Neutrophil (primary cell): ENCODE results near the gene GALNT13.
"Not testable (repeated sequence)": the region's sequence is repeated elsewhere in the genome, so short reads cannot be mapped to it uniquely, and the experiment has no call there.

Source experiments
- H3K27ac ChIP-seq: fragments of 200-600 bp; sonication (generic); 2 replicates; pipeline ENCODE4 v1.5.1; 2016; ENCODE audit warnings: mild to moderate bottlenecking, moderate library complexity
- H3K27me3 ChIP-seq: fragments of 200-600 bp; sonication (generic); 2 replicates; pipeline ENCODE4 v1.6.0; 2016; ENCODE audit warnings: mild to moderate bottlenecking
- H3K36me3 ChIP-seq: fragments of 200-600 bp; sonication (generic); 2 replicates; pipeline ENCODE4 v1.5.1; 2017
- H3K4me1 ChIP-seq, 2 experiments: fragments of 200-600 bp in 1 of 2; sonication (generic) in 1 of 2; 1 replicate in 1 of 2; 2 replicates in 1 of 2; pipeline versions ENCODE4 v1.5.1 to v1.6.1; 2013 to 2016; ENCODE audit warnings: low read depth in 1 of 2, low read length in 1 of 2, mild to moderate bottlenecking in 1 of 2, moderate library complexity in 1 of 2; ENCODE audit not compliant: control insufficient read depth in 1 of 2, insufficient read depth in 1 of 2
- H3K4me3 ChIP-seq, 2 experiments: fragments of 200-600 bp in 1 of 2; sonication (generic) in 1 of 2; 1 replicate in 1 of 2; 2 replicates in 1 of 2; pipeline ENCODE4 v1.5.1; 2013 to 2016; ENCODE audit warnings: low read depth in 1 of 2, low read length in 1 of 2, mild to moderate bottlenecking in 1 of 2, moderate library complexity in 1 of 2
- H3K9me3 ChIP-seq: fragments of 200-600 bp; sonication (generic); 2 replicates; pipeline ENCODE4 v1.5.1; 2016
- TF ChIP-seq, protein P1 (sequence below): fragments of 200-600 bp; sonication (generic); IDR thresholded peaks from 2 replicates; pipeline ENCODE4 v1.5.1; 2016; ENCODE audit warnings: antibody characterized with exemption

GALNT13 gene

DNA sequence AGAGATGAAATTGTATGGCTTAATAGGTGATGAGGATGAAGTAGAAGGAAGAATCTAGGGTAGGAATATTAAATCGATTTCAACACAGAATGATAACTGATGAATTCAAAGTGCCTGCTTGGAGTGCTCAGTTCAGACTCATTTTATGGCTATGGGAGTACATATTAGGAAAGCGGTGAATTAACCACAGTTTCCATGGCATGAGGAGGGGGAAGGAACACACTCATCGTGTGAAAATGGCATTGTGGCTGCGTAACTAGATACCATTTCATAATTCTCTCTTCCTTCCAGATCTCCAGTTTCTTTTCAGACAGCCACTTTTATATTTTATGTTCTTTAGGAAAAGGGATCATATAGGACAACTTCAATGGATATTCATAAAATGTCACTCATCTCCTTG is 594.5 kb downstream of the GALNT13 start:
- no peak overlapping the region for H3K4me3 ChIP-seq
- H3K27me3 ChIP-seq = no peaks in the 10 kb centered on the region
- no peak overlapping the region for H3K27ac ChIP-seq
- no peaks in the 10 kb centered on the region for H3K9me3 ChIP-seq
- H3K4me1 ChIP-seq = no peaks in the 10 kb centered on the region
- H3K36me3 ChIP-seq = no peaks in the 10 kb centered on the region
- TF ChIP-seq, protein P1, sequence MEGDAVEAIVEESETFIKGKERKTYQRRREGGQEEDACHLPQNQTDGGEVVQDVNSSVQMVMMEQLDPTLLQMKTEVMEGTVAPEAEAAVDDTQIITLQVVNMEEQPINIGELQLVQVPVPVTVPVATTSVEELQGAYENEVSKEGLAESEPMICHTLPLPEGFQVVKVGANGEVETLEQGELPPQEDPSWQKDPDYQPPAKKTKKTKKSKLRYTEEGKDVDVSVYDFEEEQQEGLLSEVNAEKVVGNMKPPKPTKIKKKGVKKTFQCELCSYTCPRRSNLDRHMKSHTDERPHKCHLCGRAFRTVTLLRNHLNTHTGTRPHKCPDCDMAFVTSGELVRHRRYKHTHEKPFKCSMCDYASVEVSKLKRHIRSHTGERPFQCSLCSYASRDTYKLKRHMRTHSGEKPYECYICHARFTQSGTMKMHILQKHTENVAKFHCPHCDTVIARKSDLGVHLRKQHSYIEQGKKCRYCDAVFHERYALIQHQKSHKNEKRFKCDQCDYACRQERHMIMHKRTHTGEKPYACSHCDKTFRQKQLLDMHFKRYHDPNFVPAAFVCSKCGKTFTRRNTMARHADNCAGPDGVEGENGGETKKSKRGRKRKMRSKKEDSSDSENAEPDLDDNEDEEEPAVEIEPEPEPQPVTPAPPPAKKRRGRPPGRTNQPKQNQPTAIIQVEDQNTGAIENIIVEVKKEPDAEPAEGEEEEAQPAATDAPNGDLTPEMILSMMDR = no peak

DNA sequence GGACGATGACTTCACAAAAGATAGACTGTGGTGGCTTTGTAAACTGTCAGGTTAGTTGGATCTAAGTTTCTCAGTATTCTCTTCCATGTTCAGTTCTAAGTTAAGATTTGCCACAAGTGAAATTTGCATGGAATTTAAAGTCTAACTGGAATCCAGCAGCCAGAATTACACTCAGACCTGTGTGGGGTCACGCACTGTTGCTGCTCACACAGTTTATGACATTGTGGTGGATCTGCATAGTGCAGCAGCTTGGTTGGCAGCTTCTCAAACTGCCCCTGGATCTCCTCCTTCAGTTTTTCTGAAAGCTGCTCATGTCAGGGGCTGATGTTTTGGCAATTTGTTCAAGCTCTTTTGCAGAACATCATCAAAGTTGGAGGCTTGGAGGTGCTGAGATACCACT is 598.7 kb downstream of the GALNT13 start:
- TF ChIP-seq, protein P1 = no peak
- H3K4me1 ChIP-seq = no peaks in the 10 kb centered on the region
- H3K27ac ChIP-seq = no peak overlapping the region
- no peaks in the 10 kb centered on the region for H3K9me3 ChIP-seq
- H3K27me3 ChIP-seq = no peaks in the 10 kb centered on the region
- no peaks in the 10 kb centered on the region for H3K36me3 ChIP-seq
- H3K4me3 ChIP-seq = no peak overlapping the region

DNA sequence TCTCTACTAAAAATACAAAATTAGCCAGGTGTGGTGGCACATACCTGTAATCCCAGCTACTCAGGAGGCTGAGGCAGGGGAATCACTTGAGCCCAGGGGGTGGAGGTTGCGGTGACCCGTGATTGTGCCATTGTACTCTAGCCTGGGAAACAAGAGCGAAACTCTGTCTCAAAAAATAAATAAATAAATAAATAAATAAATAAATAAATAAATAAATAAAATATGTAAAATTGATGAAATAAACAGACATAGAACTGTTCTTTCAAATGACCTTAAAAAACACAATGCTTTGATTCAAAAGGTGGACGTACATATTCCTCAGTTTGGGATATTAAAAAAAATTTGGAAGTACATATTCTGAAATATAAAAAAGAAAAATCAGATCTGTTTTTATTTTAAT is 599.8 kb downstream of the GALNT13 start:
- not testable (repeated sequence) for H3K9me3 ChIP-seq, H3K4me3 ChIP-seq, H3K36me3 ChIP-seq, H3K27me3 ChIP-seq, H3K27ac ChIP-seq, H3K4me1 ChIP-seq

DNA sequence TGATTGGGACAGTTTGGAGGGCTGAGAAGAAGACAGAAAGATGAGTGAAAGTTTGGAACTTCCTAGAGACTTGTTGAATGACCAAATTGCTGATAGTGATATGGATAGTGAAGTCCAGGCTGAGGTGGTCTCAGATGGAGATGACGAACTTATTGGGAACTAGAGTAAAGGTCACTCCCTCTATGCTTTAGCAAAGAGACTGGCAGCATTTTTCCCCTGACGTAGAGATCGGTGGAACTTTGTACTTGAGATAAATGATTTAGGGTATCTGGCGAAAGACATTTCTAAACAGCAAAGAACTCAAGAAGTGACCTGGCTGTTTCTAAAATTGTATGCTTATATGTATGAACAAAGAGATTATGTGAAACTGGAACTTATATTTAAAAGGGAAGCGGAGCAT is 605.6 kb downstream of the GALNT13 start:
- H3K4me3 ChIP-seq = no peak overlapping the region
- H3K27ac ChIP-seq = no peak overlapping the region
- TF ChIP-seq, protein P1 = no peak
- no peaks in the 10 kb centered on the region for H3K27me3 ChIP-seq
- no peaks in the 10 kb centered on the region for H3K4me1 ChIP-seq
- H3K9me3 ChIP-seq = no peaks in the 10 kb centered on the region
- H3K36me3 ChIP-seq = no peaks in the 10 kb centered on the region

DNA sequence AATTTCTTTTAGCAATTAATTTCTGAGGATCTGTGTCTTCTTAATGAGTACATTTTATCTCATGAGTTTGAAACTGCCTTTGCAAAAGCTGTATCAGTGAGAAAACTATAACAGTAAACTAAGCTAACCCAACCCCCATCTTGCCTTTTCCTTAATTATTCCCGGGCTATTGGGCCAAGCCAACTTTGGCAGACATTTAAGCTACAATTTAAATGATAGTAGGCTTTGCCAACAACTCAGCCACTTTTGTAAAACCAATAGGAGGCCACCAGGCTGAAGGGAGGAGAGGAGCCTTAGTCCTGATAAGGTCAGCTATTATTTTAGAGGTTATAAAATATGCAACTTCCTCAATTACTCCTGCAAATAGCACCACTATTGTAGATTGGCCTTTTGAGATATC is 608.8 kb downstream of the GALNT13 start:
- H3K4me1 ChIP-seq = no peaks in the 10 kb centered on the region
- no peaks in the 10 kb centered on the region for H3K36me3 ChIP-seq
- H3K4me3 ChIP-seq = no peak overlapping the region
- no peaks in the 10 kb centered on the region for H3K27me3 ChIP-seq
- no peak overlapping the region for H3K27ac ChIP-seq
- H3K9me3 ChIP-seq = no peaks in the 10 kb centered on the region
- TF ChIP-seq, protein P1 = no peak

DNA sequence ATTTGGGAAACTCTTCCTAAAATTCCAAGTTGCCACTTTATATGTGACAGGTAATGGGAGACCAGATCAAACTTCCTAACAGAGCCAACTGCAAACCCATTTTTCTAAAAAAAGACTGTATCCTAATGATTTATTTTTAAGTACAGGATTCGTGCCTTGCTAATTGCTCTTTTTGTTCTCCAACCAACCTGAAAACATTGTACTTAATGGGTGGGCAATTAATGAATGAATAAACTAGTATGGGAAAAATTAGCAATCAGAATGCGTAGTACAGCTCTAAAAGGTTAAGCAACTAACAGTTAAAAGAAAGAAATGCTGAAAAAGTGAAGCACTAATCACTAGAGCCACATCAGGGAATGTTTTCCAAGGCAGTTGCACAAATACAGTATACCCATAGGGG is 609.6 kb downstream of the GALNT13 start:
- no peaks in the 10 kb centered on the region for H3K9me3 ChIP-seq
- TF ChIP-seq, protein P1 = no peak
- no peak overlapping the region for H3K27ac ChIP-seq
- H3K36me3 ChIP-seq = no peaks in the 10 kb centered on the region
- no peaks in the 10 kb centered on the region for H3K4me1 ChIP-seq
- no peak overlapping the region for H3K4me3 ChIP-seq
- H3K27me3 ChIP-seq = no peaks in the 10 kb centered on the region
